Smooth muscle cell (in vitro differentiated cells): Measurements from ENCODE around the gene CST4. TPM values are rescaled to one million over a fixed set of nuclear protein-coding genes. Genes with fewer than 3 reads are reported as not detected.

Experiments
- DNase-seq: peaks from one replicate; lab custom pipeline; 2025; ENCODE audit not compliant: unreplicated experiment; lab: John Stamatoyannopoulos, UW
- H2AFZ ChIP-seq: fragments of 200-600 bp; sonication (generic); 2 replicates; pipeline ENCODE4 v1.6.0; 2016; ENCODE audit warnings: antibody characterized with exemption, low read depth, mild to moderate bottlenecking
- H3F3A ChIP-seq: fragments of 200-600 bp; sonication (generic); 2 replicates; pipeline ENCODE4 v1.6.0; 2017; ENCODE audit warnings: antibody characterized with exemption, low read depth
- H3K27ac ChIP-seq: fragments of 200-600 bp; sonication (generic); 2 replicates; pipeline ENCODE4 v1.5.1; 2016; ENCODE audit warnings: low read depth, mild to moderate bottlenecking
- H3K27me3 ChIP-seq: fragments of 200-600 bp; sonication (generic); 2 replicates; pipeline ENCODE4 v1.6.1; 2016; ENCODE audit warnings: low read depth, mild to moderate bottlenecking
- H3K36me3 ChIP-seq: fragments of 200-600 bp; sonication (generic); 2 replicates; pipeline ENCODE4 v1.5.1; 2016; ENCODE audit warnings: low read depth
- H3K4me1 ChIP-seq: fragments of 200-600 bp; sonication (generic); 2 replicates; pipeline ENCODE4 v1.5.1; 2016; ENCODE audit warnings: low read depth
- H3K4me2 ChIP-seq: fragments of 200-600 bp; sonication (generic); 2 replicates; pipeline ENCODE4 v1.6.0; 2016; ENCODE audit warnings: mild to moderate bottlenecking
- H3K4me3 ChIP-seq: fragments of 200-600 bp; sonication (generic); 2 replicates; pipeline ENCODE4 v1.5.1; 2016; ENCODE audit warnings: mild to moderate bottlenecking
- H3K79me2 ChIP-seq: fragments of 200-600 bp; sonication (generic); 2 replicates; pipeline ENCODE4 v1.6.0; 2016; ENCODE audit warnings: low read depth, mild to moderate bottlenecking
- H3K9ac ChIP-seq: fragments of 200-600 bp; sonication (generic); 2 replicates; pipeline ENCODE4 v1.6.0; 2016; ENCODE audit warnings: low read depth
- H3K9me3 ChIP-seq: fragments of 200-600 bp; sonication (generic); replicated peaks from 2 replicates; pipeline ENCODE4 v1.5.1; 2016; ENCODE audit warnings: low read depth
- H4K20me1 ChIP-seq: fragments of 200-600 bp; sonication (generic); 2 replicates; pipeline ENCODE4 v1.6.0; 2016; ENCODE audit warnings: low read depth
- WGBS: methylation state at CpG from one replicate; pipeline ENCODE4 v1.1.7; 2016; ENCODE audit warnings: low lambda C conversion rate; 5-methylcytosine and 5-hydroxymethylcytosine counted together
- polyA plus RNA-seq: library from polyadenylated mRNA; unstranded; fragments of >200 nt; fragmentation: Nextera tagmentation; extraction: Ambion mirVana; gene quantifications from 2 replicates; pipeline ENCODE4 v1.2.1, GENCODE V29; 2016
- total RNA-seq: library from RNA; depleted of rRNA; stranded (reverse); fragments of >200 nt; gene quantifications from 2 replicates; pipeline ENCODE4 v1.2.3, GENCODE V29; 2014
- TF ChIP-seq, protein P1 (sequence below): fragments of 200-600 bp; sonication (generic); IDR thresholded peaks from 2 replicates; pipeline ENCODE4 v1.5.1; 2017; ENCODE audit warnings: borderline replicate concordance, mild to moderate bottlenecking, antibody characterized with exemption; ENCODE audit not compliant: insufficient read depth, poor library complexity, severe bottlenecking

CST4 gene
- total and polyA plus RNA-seq, 2 experiments from 2014 or later: not detected

DNA sequence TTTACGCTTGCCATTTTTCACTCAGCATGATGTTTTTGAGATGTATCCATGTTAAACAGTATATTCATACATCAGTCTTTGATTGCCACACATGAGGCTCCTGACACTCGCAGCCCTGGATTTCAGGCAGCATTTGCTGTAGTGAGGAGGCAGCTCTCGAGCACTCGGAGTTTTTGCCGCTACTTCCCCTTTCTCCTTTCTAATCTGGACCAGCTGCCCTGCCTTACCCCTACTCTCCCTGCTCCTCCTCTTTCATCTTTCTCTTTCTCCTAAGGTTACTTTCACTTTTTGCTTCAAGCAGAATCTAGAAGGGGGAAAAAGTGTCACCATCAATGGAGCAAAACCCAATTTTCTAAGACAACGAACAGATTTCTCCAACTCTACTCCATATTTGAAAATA lies 45.2 kb downstream of the CST4 start:
- no peaks in the 10 kb centered on the region for H3K79me2 ChIP-seq
- H2AFZ ChIP-seq: no peak overlapping the region
- no peak for DNase-seq
- peaks cover 20% of the 10 kb centered on the region for H3F3A ChIP-seq
- no peaks in the 10 kb centered on the region for H4K20me1 ChIP-seq
- WGBS: 94% methylated on average over 6 of the region's 6 CpGs
- H3K4me2 ChIP-seq: no peak overlapping the region
- no peaks in the 10 kb centered on the region for H3K9me3 ChIP-seq
- no peak overlapping the region for H3K4me3 ChIP-seq
- peaks cover 3% of the 10 kb centered on the region for H3K4me1 ChIP-seq
- no peak overlapping the region for H3K27ac ChIP-seq
- TF ChIP-seq, protein P1, sequence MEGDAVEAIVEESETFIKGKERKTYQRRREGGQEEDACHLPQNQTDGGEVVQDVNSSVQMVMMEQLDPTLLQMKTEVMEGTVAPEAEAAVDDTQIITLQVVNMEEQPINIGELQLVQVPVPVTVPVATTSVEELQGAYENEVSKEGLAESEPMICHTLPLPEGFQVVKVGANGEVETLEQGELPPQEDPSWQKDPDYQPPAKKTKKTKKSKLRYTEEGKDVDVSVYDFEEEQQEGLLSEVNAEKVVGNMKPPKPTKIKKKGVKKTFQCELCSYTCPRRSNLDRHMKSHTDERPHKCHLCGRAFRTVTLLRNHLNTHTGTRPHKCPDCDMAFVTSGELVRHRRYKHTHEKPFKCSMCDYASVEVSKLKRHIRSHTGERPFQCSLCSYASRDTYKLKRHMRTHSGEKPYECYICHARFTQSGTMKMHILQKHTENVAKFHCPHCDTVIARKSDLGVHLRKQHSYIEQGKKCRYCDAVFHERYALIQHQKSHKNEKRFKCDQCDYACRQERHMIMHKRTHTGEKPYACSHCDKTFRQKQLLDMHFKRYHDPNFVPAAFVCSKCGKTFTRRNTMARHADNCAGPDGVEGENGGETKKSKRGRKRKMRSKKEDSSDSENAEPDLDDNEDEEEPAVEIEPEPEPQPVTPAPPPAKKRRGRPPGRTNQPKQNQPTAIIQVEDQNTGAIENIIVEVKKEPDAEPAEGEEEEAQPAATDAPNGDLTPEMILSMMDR: no peak
- no peaks in the 10 kb centered on the region for H3K36me3 ChIP-seq
- H3K27me3 ChIP-seq: no peaks in the 10 kb centered on the region
- H3K9ac ChIP-seq: no peak overlapping the region

DNA sequence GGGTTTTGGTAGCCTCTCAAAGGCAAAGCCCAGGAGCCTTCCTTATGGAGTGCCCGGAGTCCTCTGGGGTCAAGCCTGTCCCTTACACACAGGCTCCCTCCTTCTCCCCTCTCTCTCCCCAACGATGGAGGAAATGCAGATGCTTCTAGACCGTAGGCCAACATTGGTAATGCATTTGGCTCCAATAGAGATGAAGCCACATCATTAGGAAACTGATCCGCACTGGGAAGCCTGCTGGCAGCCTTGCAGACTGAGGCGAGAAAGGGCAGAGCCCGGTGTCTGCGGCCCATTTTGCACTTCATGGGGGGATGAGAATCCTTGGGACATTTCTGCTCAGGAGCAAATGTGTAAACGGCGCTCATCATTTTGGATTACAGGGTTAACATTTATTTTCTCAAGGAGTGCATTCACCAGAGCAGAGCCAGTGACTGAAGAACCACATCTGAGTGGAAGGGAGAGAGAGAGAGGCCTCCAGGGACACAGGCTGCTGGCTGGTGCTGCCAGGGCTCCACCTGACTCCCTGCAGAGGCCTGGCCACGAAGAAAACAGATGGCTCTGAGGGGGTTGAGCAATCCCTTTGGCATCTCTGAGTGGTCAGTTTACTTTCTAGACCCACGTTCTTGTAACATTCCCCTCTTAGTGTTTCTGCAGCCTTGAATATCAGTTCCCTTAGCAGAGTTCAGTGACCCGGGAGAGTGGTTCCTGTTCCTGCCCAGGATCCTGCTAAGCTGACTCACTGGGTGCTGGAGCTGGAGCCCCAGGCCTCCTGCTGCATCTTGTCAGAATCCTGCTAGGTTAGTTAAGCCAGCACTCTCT lies 46.7 kb downstream of the CST4 start:
- DNase-seq: no peak

DNA sequence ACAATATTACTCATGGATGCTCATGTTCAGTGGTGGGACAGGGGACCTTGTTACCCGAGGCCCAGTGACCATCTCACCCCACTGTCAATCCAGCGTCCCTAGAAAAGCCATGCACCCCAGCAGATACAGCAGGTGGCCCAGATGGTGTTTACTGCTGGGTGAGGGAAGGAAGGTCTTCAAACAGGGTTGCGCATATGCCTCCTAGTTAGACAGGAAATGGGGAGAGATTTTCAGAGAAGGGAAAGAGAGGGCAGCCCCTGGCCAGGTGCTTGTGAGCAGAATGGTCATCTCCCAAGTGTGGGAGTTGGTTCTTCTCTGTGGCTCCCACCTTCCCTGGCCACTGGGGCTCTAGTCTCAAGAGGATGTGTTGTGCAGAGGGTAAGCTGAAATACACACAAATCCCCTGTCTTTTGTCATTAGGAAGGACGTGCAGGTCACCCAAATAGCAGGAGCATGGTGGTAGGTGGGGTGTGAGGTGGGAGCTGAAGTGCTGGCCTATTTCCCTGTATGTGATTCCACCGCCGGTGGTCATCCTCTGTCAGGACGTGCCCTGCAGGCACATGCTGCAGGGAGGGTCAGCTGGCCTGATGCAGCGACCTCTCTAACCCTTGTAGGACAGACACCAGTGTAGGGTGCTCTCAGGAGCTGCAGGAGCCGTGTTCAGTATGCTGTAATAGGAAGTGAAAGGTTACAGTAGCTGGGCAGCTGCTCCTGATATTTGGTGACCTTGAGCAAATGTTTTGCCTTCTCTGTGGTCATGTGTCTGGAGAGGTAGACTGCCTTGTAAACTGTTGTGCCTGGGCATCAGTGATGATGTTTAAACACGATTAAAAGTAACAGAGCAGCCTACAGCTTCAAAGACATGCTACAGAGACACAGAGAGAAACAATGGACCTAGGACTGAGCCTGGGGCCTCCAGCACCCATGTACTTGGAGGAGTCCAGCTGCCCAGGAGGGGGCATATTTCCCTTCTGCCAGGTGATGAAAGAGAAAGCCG lies 47.9 kb downstream of the CST4 start:
- Histone ChIP-seq H3K9ac (no peak overlapping the region), H3K4me3 (no peak overlapping the region), H3K9me3 (no peaks in the 10 kb centered on the region), H3F3A (peaks cover 20% of the 10 kb centered on the region), H3K4me2 (no peak overlapping the region), H3K79me2 (peaks cover 3% of the 10 kb centered on the region), H3K36me3 (no peaks in the 10 kb centered on the region), H2AFZ (no peak overlapping the region), H3K4me1 (peaks cover 12% of the 10 kb centered on the region), H3K27ac (no peak overlapping the region), H3K27me3 (no peaks in the 10 kb centered on the region), H4K20me1 (peaks cover 8% of the 10 kb centered on the region)
- no peak for DNase-seq
- WGBS: 91% methylated on average over 11 of the region's 11 CpGs
- TF ChIP-seq, protein P1: no peak

More for the DNA sequence above, 46.7 kb downstream of the CST4 start:
- H3K36me3 ChIP-seq: no peaks in the 10 kb centered on the region
- H3K9me3 ChIP-seq: no peaks in the 10 kb centered on the region
- peak overlapping the region; percentile 43 for H3K4me2 ChIP-seq
- H3K4me1 ChIP-seq: peaks cover 4% of the 10 kb centered on the region
- H3K9ac ChIP-seq: no peak overlapping the region
- peak overlapping the region; percentile 47 for H3K27ac ChIP-seq
- WGBS: 57% methylated on average over 12 of the region's 12 CpGs
- TF ChIP-seq, protein P1: no peak
- no peaks in the 10 kb centered on the region for H3K27me3 ChIP-seq
- no peak overlapping the region for H3K4me3 ChIP-seq
- no peak overlapping the region for H2AFZ ChIP-seq
- H3F3A ChIP-seq: peaks cover 20% of the 10 kb centered on the region
- H3K79me2 ChIP-seq: no peaks in the 10 kb centered on the region
- no peaks in the 10 kb centered on the region for H4K20me1 ChIP-seq
